Osteoblast (primary cell): ENCODE data around the gene RPL31. TPM values are rescaled to one million over a fixed set of nuclear protein-coding genes. Genes with fewer than 3 reads are reported as not detected.

ENCODE experiments used
- DNase-seq: peaks from one replicate; pipeline ENCODE4 v3.0.0; 2011; ENCODE audit warnings: low spot score, mixed read lengths; ENCODE audit not compliant: insufficient read length; ENCODE audit errors: missing footprints
- H2AFZ ChIP-seq: 2 replicates; pipeline ENCODE4 v1.6.0; 2011; ENCODE audit warnings: mild to moderate bottlenecking, low read length
- H3K27ac ChIP-seq: 2 replicates; pipeline ENCODE4 v1.5.1; 2011; ENCODE audit warnings: mild to moderate bottlenecking, low read depth, low read length, moderate library complexity
- H3K27me3 ChIP-seq: 2 replicates; pipeline ENCODE4 v1.6.0; 2012; ENCODE audit warnings: mild to moderate bottlenecking, control low read depth, inconsistent platforms, low read length, moderate library complexity; ENCODE audit not compliant: insufficient read depth
- H3K36me3 ChIP-seq: 2 replicates; pipeline ENCODE4 v1.5.1; 2011; ENCODE audit warnings: mild to moderate bottlenecking, low read length, control low read depth, moderate library complexity; ENCODE audit not compliant: insufficient read depth
- H3K4me1 ChIP-seq: 2 replicates; pipeline ENCODE4 v1.5.1; 2011; ENCODE audit warnings: mild to moderate bottlenecking, low read length, control low read depth, moderate library complexity; ENCODE audit not compliant: insufficient read depth
- H3K4me2 ChIP-seq: 2 replicates; pipeline ENCODE4 v1.6.0; 2011; ENCODE audit warnings: mild to moderate bottlenecking, low read length; ENCODE audit not compliant: insufficient read depth
- H3K4me3 ChIP-seq: fragments of 200-600 bp; sonication (generic); 3 replicates; pipeline ENCODE4 v1.5.1; 2012; ENCODE audit warnings: mild to moderate bottlenecking, low read length, inconsistent platforms; ENCODE audit not compliant: insufficient read depth
- H3K79me2 ChIP-seq: 2 replicates; pipeline ENCODE4 v1.6.0; 2012; ENCODE audit warnings: mild to moderate bottlenecking, low read length, control low read depth, inconsistent platforms; ENCODE audit not compliant: insufficient read depth
- H3K9me3 ChIP-seq: 2 replicates; pipeline ENCODE4 v1.5.1; 2011; ENCODE audit warnings: low read depth, low read length, control low read depth
- H4K20me1 ChIP-seq: 2 replicates; pipeline ENCODE4 v1.6.0; 2012; ENCODE audit warnings: mild to moderate bottlenecking, low read length, control low read depth; ENCODE audit not compliant: insufficient read depth
- total RNA-seq: library from RNA; depleted of rRNA; stranded (reverse); fragments of >200 nt; gene quantifications from 2 replicates; pipeline ENCODE4 v1.2.3, GENCODE V29; 2012
- TF ChIP-seq, protein P1 (sequence below): IDR thresholded peaks from 2 replicates; pipeline ENCODE4 v1.5.1; 2011; ENCODE audit warnings: mild to moderate bottlenecking, low read depth, low read length, moderate library complexity; ENCODE audit errors: extremely low read depth

The RPL31 gene
- total RNA-seq, 1 donor = 760 TPM

DNA sequence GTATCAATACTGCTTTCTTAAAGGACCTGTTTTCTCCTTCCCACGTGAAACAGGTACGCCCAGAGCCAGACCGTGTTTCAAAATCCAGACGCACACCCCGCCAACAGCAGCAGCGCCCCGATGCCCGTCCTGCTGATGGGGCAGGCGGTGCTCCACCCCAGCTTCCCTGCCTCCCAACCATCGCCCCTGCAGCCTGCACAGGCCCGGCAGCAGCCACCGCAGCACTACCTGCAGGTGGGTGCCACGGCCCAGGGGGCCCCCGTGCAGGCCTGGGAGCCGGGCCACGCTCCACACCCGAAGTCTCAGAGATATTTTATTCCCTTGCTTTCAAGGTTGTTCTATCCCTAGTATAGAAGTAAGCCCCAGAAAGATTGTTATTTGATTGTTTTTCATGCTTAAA is 8.8 kb upstream of the RPL31 start:
- Histone ChIP-seq H3K79me2 (no peaks in the 10 kb centered on the region), H3K36me3 (no peaks in the 10 kb centered on the region), H2AFZ (no peak overlapping the region), H3K9me3 (no peaks in the 10 kb centered on the region), H3K27me3 (no peaks in the 10 kb centered on the region), H3K27ac (no peak overlapping the region), H3K4me2 (no peak overlapping the region), H3K4me1 (no peaks in the 10 kb centered on the region), H4K20me1 (no peaks in the 10 kb centered on the region), H3K4me3 (no peak overlapping the region)
- DNase-seq = no peak
- TF ChIP-seq, protein P1, sequence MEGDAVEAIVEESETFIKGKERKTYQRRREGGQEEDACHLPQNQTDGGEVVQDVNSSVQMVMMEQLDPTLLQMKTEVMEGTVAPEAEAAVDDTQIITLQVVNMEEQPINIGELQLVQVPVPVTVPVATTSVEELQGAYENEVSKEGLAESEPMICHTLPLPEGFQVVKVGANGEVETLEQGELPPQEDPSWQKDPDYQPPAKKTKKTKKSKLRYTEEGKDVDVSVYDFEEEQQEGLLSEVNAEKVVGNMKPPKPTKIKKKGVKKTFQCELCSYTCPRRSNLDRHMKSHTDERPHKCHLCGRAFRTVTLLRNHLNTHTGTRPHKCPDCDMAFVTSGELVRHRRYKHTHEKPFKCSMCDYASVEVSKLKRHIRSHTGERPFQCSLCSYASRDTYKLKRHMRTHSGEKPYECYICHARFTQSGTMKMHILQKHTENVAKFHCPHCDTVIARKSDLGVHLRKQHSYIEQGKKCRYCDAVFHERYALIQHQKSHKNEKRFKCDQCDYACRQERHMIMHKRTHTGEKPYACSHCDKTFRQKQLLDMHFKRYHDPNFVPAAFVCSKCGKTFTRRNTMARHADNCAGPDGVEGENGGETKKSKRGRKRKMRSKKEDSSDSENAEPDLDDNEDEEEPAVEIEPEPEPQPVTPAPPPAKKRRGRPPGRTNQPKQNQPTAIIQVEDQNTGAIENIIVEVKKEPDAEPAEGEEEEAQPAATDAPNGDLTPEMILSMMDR = no peak

DNA sequence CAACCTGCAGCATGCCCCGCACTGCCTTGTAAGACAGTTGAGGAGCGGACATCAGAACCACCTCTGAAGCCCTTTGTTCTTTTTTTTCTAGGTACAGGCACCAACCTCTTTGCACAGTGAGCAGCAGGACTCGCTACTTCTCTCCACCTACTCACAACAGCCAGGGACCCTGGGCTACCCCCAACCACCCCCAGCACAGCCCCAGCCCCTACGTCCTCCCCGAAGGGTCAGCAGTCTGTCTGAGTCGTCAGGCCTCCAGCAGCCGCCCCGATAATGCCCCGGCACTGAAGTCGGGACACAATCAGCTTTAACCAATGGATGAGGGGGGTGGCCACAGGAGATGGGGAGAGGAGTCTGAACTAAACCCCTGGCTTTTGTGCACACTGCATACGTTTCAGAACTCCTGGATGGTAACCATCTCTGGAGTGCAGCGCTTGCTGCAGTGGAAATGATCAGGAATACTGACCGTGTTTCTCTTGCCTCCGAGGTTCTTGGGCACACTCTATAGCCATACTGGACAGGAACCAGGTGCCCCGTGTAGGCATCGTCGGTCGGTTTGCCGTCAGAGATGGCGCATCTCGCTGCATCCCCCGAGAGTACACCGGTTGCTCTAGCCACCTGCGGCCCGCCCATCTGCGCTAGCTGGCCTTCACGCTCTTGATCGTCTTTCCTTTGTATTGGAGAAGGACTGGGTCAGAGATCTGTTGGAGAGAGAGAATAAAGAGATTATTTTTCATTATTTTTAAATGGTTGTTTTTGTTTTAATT is 6.6 kb upstream of the RPL31 start:
- DNase-seq = no peak
- no peak overlapping the region for H3K27ac ChIP-seq
- H3K4me1 ChIP-seq = no peaks in the 10 kb centered on the region
- H4K20me1 ChIP-seq = no peaks in the 10 kb centered on the region
- H3K79me2 ChIP-seq = no peaks in the 10 kb centered on the region
- H3K27me3 ChIP-seq = no peaks in the 10 kb centered on the region
- no peak overlapping the region for H2AFZ ChIP-seq
- H3K4me3 ChIP-seq = no peak overlapping the region
- TF ChIP-seq, protein P1 = no peak
- no peaks in the 10 kb centered on the region for H3K9me3 ChIP-seq
- no peaks in the 10 kb centered on the region for H3K36me3 ChIP-seq
- H3K4me2 ChIP-seq = no peak overlapping the region

DNA sequence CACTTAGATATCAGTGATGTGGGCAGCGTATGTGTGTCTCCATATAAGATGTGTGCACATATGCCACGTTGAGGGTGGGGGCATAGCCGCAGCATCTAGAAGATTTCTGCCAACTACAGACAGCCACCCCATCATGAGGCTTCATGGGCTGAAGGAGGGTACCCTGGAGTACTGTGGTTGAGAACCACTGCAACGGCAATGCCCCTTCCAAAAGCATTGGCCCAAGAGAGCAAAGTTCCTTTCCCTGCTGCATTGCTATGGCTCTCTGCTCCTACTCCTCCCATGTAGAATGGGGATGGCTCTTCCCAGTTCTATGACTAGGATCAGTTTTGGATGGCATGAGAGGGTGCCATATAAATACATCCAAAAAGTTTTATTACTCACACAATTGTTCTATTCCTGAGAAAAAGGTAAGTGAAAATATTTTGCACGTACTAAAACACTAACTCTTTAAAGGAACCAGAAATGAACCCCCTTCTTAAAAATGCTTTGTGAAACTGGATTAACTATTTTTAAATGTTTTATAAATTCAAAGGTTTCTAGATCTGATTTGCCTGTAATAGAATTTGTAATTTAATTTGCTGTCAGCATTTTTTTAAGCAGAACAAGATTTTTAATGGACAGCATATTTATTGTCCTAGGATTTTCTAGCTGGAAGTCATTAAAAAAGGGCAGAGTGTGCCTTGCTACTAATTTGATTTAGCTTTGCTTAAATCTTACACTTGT is 4.4 kb upstream of the RPL31 start:
- Histone ChIP-seq H3K4me1 (peaks cover 7% of the 10 kb centered on the region), H3K4me3 (no peak overlapping the region), H3K79me2 (peaks cover 6% of the 10 kb centered on the region), H3K27me3 (no peaks in the 10 kb centered on the region), H3K9me3 (no peaks in the 10 kb centered on the region), H3K4me2 (no peak overlapping the region), H2AFZ (no peak overlapping the region), H3K27ac (no peak overlapping the region), H4K20me1 (peaks cover 3% of the 10 kb centered on the region), H3K36me3 (no peaks in the 10 kb centered on the region)
- TF ChIP-seq, protein P1 = no peak
- no peak for DNase-seq

DNA sequence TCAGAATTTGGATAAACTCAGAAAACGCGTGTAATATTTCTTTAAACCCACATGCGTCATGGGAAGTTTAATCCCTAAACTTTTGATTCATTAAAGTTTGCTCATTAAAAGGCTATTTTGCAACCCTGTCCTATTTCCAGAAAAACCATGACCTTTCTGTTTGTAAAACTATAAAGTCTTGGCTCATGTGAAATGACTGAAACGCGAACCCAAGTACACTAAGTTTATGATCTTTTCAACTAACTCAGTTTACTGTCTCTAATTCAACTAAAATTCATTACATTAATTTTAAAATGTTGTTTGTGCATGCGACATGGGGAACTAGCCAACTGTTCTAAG is 3.9 kb upstream of the RPL31 start:
- TF ChIP-seq, protein P1 = no peak
- no peak for DNase-seq

More for the DNA sequence above, 3.9 kb upstream of the RPL31 start:
- Histone ChIP-seq H3K9me3 (no peaks in the 10 kb centered on the region), H2AFZ (no peak overlapping the region), H3K27me3 (no peaks in the 10 kb centered on the region), H3K4me1 (peaks cover 7% of the 10 kb centered on the region), H3K36me3 (peaks cover 5% of the 10 kb centered on the region), H3K79me2 (peaks cover 12% of the 10 kb centered on the region), H3K4me2 (peak overlapping the region; percentile 9), H3K4me3 (no peak overlapping the region), H4K20me1 (peaks cover 8% of the 10 kb centered on the region), H3K27ac (no peak overlapping the region)
